ENCODE data around the gene VGLL4. TPM values are rescaled to one million over a fixed set of nuclear protein-coding genes. Genes with fewer than 3 reads are reported as not detected.

VGLL4 gene
- polyA plus RNA-seq, 1 donor from 2014 or later = 113 TPM

GRCh38 chr3:11616551-11616950, 27.2 kb downstream of the VGLL4 start:
- H3K9ac ChIP-seq (ENCODE audit: low read length) = no peak overlapping the region
- H3K4me3 ChIP-seq (ENCODE audit: low read length) = no peak overlapping the region
- H3K36me3 ChIP-seq (ENCODE audit: insufficient read depth, low read length) = no peaks in the 10 kb centered on the region
- no peak for TF ChIP-seq POLR2AphosphoS5 (IDR thresholded peaks at IDR 0.05)
- TF ChIP-seq RAD21 (conservative IDR thresholded peaks at IDR 0.05) = no peak
- TF ChIP-seq CTCF (IDR thresholded peaks at IDR 0.05; ENCODE audit: poor library complexity, severe bottlenecking) = no peak
- H3K27me3 ChIP-seq (ENCODE audit: insufficient read depth, low read depth, low read length) = no peaks in the 10 kb centered on the region
- no peak overlapping the region for H3K4me2 ChIP-seq (ENCODE audit: low read length)
- H4K20me1 ChIP-seq (ENCODE audit: insufficient read depth) = no peaks in the 10 kb centered on the region
- no peaks in the 10 kb centered on the region for H3K9me3 ChIP-seq (ENCODE audit: low read length)
- H3K9me2 ChIP-seq (ENCODE audit: insufficient read depth, low read length) = no peaks in the 10 kb centered on the region
- peaks cover 59% of the 10 kb centered on the region for H3K79me2 ChIP-seq (replicated peaks; ENCODE audit: insufficient read depth, low read length)
- no peak overlapping the region for H3K27ac ChIP-seq (ENCODE audit: low read length)
- no peaks in the 10 kb centered on the region for H3F3A ChIP-seq (ENCODE audit: insufficient read depth, low read length, poor library complexity, severe bottlenecking)
- H2AFZ ChIP-seq (ENCODE audit: low read depth, low read length) = no peak overlapping the region

GRCh38 chr3:11613851-11614487, 29.7 kb downstream of the VGLL4 start:
- no peak overlapping the region for H3K27ac ChIP-seq (ENCODE audit: low read length)
- TF ChIP-seq EZH2 (IDR thresholded peaks at IDR 0.05; ENCODE audit: borderline replicate concordance, insufficient read depth, low read length, poor library complexity, severe bottlenecking) (no peak), SMC3 (conservative IDR thresholded peaks at IDR 0.05; ENCODE audit: poor library complexity) (no peak), REST (IDR thresholded peaks at IDR 0.05; ENCODE audit: borderline replicate concordance) (no peak), MXI1 (conservative IDR thresholded peaks at IDR 0.05; ENCODE audit: poor library complexity, severe bottlenecking) (no peak)

GRCh38 chr3:11613319-11613718, 30.4 kb downstream of the VGLL4 start:
- Histone ChIP-seq H3K4me3 (ENCODE audit: low read length) (no peak overlapping the region), H3K27ac (ENCODE audit: low read length) (no peak overlapping the region), H3K9ac (ENCODE audit: low read length) (no peak overlapping the region), H3K79me2 (replicated peaks; ENCODE audit: insufficient read depth, low read length) (peaks cover 65% of the 10 kb centered on the region), H3K27me3 (ENCODE audit: insufficient read depth, low read depth, low read length) (no peaks in the 10 kb centered on the region), H3K4me2 (ENCODE audit: low read length) (no peak overlapping the region), H2AFZ (ENCODE audit: low read depth, low read length) (no peak overlapping the region), H4K20me1 (ENCODE audit: insufficient read depth) (no peaks in the 10 kb centered on the region), H3K36me3 (ENCODE audit: insufficient read depth, low read length) (no peaks in the 10 kb centered on the region), H3K9me2 (ENCODE audit: insufficient read depth, low read length) (no peaks in the 10 kb centered on the region), H3F3A (ENCODE audit: insufficient read depth, low read length, poor library complexity, severe bottlenecking) (no peaks in the 10 kb centered on the region), H3K9me3 (ENCODE audit: low read length) (no peaks in the 10 kb centered on the region)
- TF ChIP-seq REST (IDR thresholded peaks at IDR 0.05; ENCODE audit: borderline replicate concordance) (no peak), SMC3 (conservative IDR thresholded peaks at IDR 0.05; ENCODE audit: poor library complexity) (no peak), EP300 (conservative IDR thresholded peaks at IDR 0.05; ENCODE audit: poor library complexity, severe bottlenecking) (no peak), TAF1 (IDR thresholded peaks at IDR 0.05; ENCODE audit: low read depth) (no peak), MXI1 (conservative IDR thresholded peaks at IDR 0.05; ENCODE audit: poor library complexity, severe bottlenecking) (no peak), POLR2AphosphoS5 (IDR thresholded peaks at IDR 0.05) (no peak)

More at GRCh38 chr3:11613851-11614487, 29.7 kb downstream of the VGLL4 start:
- Histone ChIP-seq H4K20me1 (ENCODE audit: insufficient read depth) (no peaks in the 10 kb centered on the region), H2AFZ (ENCODE audit: low read depth, low read length) (no peak overlapping the region), H3K9me2 (ENCODE audit: insufficient read depth, low read length) (no peaks in the 10 kb centered on the region), H3K9me3 (ENCODE audit: low read length) (no peaks in the 10 kb centered on the region), H3K27me3 (ENCODE audit: insufficient read depth, low read depth, low read length) (no peaks in the 10 kb centered on the region), H3K36me3 (ENCODE audit: insufficient read depth, low read length) (no peaks in the 10 kb centered on the region), H3F3A (ENCODE audit: insufficient read depth, low read length, poor library complexity, severe bottlenecking) (no peaks in the 10 kb centered on the region), H3K79me2 (replicated peaks; ENCODE audit: insufficient read depth, low read length) (peaks cover 64% of the 10 kb centered on the region), H3K4me2 (ENCODE audit: low read length) (no peak overlapping the region), H3K4me3 (ENCODE audit: low read length) (no peak overlapping the region), H3K9ac (ENCODE audit: low read length) (no peak overlapping the region)
